GM19463 (cell line): ENCODE measurements around the gene ADAMTS13.
"Not testable (repeated sequence)": the region's sequence is repeated elsewhere in the genome, so short reads cannot be mapped to it uniquely, and the experiment has no call there.

Source experiments
- ATAC-seq: cut with Tn5 transposase; IDR thresholded peaks from one replicate; pipeline ENCODE4 v1.9.1; 2021; ENCODE audit warnings: mild to moderate bottlenecking, moderate library complexity; ENCODE audit not compliant: unreplicated experiment

ADAMTS13 gene

GRCh38 chr9:133424187-133424586 lies 2.0 kb downstream of the ADAMTS13 start:
- no peak for ATAC-seq

- ATAC-seq: no peak
Observed at GRCh38 chr9:133425049-133425632, 3.0 kb downstream of the ADAMTS13 start.

GRCh38 chr9:133426011-133426410 lies 3.8 kb downstream of the ADAMTS13 start:
- ATAC-seq: no peak

GRCh38 chr9:133427658-133428348 lies 5.6 kb downstream of the ADAMTS13 start:
- ATAC-seq: no peak

- ATAC-seq: no peak
Observed at GRCh38 chr9:133428617-133429101, 6.5 kb downstream of the ADAMTS13 start.

GRCh38 chr9:133429214-133429613 lies 7.0 kb downstream of the ADAMTS13 start:
- no peak for ATAC-seq

- ATAC-seq: no peak
Observed at GRCh38 chr9:133429641-133430161, 7.5 kb downstream of the ADAMTS13 start.

GRCh38 chr9:133430244-133430643 lies 8.1 kb downstream of the ADAMTS13 start:
- ATAC-seq: no peak

- ATAC-seq: no peak
Observed at GRCh38 chr9:133433351-133433843, 11.2 kb downstream of the ADAMTS13 start.

GRCh38 chr9:133436681-133437080 lies 14.5 kb downstream of the ADAMTS13 start:
- no peak for ATAC-seq

GRCh38 chr9:133437753-133438531 lies 15.8 kb downstream of the ADAMTS13 start:
- ATAC-seq: no peak

- no peak for ATAC-seq
Observed at GRCh38 chr9:133439337-133439736, 17.2 kb downstream of the ADAMTS13 start.

- ATAC-seq: no peak
Observed at GRCh38 chr9:133440874-133441273, 18.7 kb downstream of the ADAMTS13 start.

GRCh38 chr9:133441571-133441970 lies 19.4 kb downstream of the ADAMTS13 start:
- ATAC-seq: no peak

GRCh38 chr9:133443248-133443647 lies 21.1 kb downstream of the ADAMTS13 start:
- no peak for ATAC-seq

GRCh38 chr9:133443982-133444381 lies 21.8 kb downstream of the ADAMTS13 start:
- no peak for ATAC-seq

- no peak for ATAC-seq
Observed at GRCh38 chr9:133445293-133445969, 23.3 kb downstream of the ADAMTS13 start.

GRCh38 chr9:133448487-133448972 lies 26.4 kb downstream of the ADAMTS13 start:
- no peak for ATAC-seq

- no peak for ATAC-seq
Observed at GRCh38 chr9:133449760-133450159, 27.6 kb downstream of the ADAMTS13 start.

GRCh38 chr9:133451865-133452264 lies 29.7 kb downstream of the ADAMTS13 start:
- ATAC-seq: not testable (repeated sequence)

- no peak for ATAC-seq
Observed at GRCh38 chr9:133452562-133452961, 30.4 kb downstream of the ADAMTS13 start.
